ENCODE results near the gene HSD17B12.
"Not testable (repeated sequence)": the region's sequence is repeated elsewhere in the genome, so short reads cannot be mapped to it uniquely, and the experiment has no call there.

DNA sequence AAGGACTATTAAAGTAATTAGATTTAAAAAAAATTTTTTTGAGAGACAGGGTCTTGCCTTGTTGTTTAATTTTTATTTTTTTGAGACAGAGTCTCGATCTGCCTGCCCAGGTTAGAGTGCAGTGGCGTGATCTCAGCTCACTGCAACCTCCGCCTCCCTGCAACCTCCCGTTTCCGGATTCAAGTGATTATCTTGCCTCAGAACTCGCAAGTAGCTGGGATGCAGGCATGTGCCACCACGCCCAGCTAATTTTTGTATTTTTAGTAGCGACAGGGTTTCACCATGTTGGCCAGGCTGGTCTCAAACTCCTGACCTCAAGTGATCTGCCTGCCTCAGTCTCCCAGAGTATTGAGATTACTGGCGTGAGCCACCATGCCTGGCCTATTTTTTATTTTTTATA is 17.5 kb upstream of the HSD17B12 start:
- TF ChIP-seq, protein P1, sequence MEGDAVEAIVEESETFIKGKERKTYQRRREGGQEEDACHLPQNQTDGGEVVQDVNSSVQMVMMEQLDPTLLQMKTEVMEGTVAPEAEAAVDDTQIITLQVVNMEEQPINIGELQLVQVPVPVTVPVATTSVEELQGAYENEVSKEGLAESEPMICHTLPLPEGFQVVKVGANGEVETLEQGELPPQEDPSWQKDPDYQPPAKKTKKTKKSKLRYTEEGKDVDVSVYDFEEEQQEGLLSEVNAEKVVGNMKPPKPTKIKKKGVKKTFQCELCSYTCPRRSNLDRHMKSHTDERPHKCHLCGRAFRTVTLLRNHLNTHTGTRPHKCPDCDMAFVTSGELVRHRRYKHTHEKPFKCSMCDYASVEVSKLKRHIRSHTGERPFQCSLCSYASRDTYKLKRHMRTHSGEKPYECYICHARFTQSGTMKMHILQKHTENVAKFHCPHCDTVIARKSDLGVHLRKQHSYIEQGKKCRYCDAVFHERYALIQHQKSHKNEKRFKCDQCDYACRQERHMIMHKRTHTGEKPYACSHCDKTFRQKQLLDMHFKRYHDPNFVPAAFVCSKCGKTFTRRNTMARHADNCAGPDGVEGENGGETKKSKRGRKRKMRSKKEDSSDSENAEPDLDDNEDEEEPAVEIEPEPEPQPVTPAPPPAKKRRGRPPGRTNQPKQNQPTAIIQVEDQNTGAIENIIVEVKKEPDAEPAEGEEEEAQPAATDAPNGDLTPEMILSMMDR (optimal IDR thresholded peaks at IDR 0.05 in 1 of 3, IDR thresholded peaks at IDR 0.05 in 1 of 3, conservative IDR thresholded peaks at IDR 0.05 in 1 of 3; ENCODE audit: extremely low read depth in 1 of 3, insufficient read depth in 2 of 3, low read length in 3 of 3): not testable (repeated sequence)
- not testable (repeated sequence) for TF ChIP-seq EZH2 (IDR thresholded peaks at IDR 0.05; ENCODE audit: low read length)

Measured in keratinocyte (primary cell).